DMS53 treated with DMSO at 0.1 percent for 48 hours (cell line): ENCODE results near the gene STX1B.
"Not testable (repeated sequence)": the region's sequence is repeated elsewhere in the genome, so short reads cannot be mapped to it uniquely, and the experiment has no call there.

Source experiments
- DNase-seq: peaks from one replicate; lab custom pipeline; 2025; ENCODE audit not compliant: unreplicated experiment; lab: John Stamatoyannopoulos, UW

The STX1B gene

GRCh38 chr16:30953511-30954124 lies 56.8 kb downstream of the STX1B start:
- peak; percentile 7 for DNase-seq

- DNase-seq: no peak
Measured at GRCh38 chr16:30953111-30953510, 57.3 kb downstream of the STX1B start.

- no peak for DNase-seq
Measured at GRCh38 chr16:30951750-30952149, 58.7 kb downstream of the STX1B start.

- DNase-seq: no peak
Measured at GRCh38 chr16:30951193-30951592, 59.2 kb downstream of the STX1B start.

DNA sequence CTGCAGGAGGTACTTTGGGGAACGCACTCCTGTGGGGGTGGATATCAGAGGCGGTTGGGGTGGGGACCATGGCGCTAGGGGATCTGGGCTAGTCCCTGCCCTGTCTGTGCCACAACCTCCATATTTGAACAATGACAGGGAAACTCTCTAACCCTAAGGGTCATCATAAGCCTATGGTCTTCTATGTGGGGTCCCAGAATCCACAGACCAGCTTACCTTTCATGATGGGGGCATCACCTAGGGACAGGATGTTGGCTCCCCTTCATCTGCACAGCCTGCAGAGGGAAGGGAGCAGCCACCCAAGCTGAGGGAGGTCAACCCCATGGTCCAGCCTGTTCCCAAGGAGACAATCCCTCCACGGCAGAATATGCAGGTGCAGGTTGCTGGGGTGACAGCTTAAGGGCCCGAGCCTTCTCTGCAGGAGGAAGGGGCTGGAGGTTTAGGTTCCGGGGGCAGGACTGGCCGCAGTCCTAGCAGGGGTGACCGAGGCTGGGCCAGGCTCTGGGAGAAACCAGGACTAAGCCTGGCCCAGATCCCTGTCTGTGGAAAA lies 59.8 kb downstream of the STX1B start:
- DNase-seq: no peak

DNA sequence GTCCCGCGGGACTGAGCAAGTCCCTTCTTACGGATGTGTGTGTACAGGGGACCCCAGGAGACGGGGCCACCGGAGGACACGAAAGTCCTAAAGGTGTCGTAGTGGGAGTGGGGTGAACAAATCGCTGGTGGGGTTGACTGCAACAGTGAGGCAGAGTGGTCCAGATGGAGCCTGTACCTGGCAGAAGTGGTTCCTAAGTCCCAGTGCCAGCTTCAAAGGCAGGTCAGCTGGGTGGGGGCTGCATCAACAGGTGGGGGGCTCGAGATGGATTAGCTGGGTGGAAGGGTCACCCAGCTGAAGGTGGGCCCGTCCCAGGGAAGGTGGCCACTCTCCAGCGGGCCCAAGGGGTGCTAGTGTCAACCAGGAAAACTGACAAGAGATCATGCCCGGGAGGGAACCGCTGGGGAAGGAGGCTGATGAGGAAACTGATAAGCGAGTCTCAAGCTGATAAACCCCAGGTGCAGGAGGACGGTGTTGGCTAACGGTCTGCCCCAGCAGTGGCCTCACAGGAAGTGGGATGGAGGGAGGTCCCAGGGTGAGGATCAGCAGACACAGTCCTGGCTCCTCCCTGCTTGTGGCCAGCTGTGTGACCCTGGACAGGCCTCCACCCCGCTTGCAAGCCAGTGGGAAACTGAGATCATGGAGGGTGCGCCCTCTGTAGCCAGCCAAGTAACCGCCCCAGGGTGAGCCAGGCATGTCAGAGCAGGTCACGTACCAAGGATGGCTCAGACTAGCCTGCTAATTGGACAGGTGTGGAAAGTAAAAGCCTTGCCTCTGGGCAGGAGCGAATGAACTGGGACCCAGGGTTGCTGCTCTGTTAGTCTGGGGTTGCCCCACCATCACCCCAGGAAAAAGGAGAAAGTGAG lies 60.6 kb downstream of the STX1B start:
- DNase-seq: peak; percentile 37

GRCh38 chr16:30948667-30949649 lies 61.5 kb downstream of the STX1B start, which contains the start of gene ORAI3:
ORAI3 (plus strand) TSS chr16:30949068; CDS start chr16:30949290, 222 bp downstream.
- peak; percentile 38 for DNase-seq

DNA sequence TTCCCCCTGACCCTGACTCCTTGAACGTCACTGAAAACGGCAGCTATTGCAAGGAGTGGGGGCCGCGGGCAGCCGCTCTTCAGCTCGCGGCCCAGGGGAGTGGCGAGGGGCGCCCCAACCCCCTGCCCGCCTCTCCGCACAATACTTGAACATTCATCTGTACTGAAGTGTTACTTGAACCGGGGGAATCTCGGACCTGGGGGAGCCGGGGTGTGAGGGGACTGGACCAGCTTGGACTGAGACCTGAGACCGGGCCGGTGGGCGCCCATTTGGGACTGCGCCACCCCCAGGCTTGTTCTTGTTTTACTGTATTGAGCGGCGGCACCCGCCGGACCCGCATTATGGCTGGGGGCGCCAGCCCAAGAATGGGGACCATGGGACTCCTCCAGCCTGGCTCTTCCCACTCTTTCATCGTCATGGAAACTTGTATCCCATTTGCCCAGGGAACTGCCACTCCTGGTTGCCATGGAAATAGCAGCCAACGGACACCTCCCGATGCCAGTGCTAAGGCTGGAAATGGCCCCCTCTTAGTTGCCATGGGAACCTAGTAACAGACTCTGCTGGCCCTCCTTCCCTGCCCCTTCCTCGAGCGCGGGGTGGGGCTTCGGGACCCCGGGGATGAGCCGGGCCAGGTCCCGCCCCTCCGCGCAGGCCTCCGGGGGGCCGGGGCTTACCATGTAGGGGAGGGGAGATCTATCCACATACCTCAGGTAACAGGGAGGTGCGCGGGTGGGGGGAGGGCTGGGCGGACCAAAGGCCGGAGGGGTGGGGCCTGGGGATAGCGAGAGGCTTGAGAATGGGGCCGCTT lies 62.4 kb downstream of the STX1B start:
- DNase-seq: peak; percentile 82

GRCh38 chr16:30947541-30947858 lies 62.9 kb downstream of the STX1B start:
- DNase-seq: no peak

DNA sequence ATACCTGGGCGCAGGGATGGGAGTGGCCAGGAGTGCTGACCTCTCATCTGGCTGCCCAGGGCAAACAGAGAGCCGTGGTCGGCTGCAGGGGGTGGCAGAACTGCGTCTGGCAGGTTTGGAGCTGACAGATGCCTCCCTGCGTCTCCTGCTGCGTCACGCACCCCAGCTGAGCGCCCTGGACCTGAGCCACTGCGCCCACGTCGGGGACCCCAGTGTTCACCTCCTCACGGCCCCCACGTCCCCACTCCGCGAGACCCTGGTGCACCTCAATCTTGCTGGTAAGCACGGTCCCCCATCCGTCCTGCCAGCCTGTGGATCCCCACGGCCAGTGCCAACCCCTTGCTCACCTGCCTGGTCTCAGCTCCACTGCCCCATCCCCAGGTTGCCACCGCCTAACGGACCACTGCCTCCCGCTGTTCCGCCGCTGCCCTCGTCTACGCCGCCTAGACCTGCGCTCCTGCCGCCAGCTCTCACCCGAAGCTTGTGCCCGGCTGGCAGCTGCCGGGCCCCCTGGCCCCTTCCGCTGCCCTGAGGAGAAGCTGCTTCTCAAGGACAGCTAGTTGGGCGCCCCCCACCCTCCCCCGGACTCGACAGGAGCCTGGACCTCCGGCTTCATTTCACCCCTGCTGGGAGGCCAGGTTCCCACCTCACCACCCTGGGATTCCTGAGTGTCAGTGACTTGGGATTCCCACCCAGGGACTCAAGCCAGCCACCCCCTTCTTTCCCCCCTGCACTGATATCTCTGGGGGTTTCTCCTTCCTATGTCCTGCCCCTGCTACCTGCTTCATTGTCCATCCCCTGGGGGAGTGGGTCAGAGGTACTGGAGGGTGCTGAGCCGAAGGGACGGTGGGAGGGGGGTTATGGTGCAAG lies 63.5 kb downstream of the STX1B start:
- no peak for DNase-seq

DNA sequence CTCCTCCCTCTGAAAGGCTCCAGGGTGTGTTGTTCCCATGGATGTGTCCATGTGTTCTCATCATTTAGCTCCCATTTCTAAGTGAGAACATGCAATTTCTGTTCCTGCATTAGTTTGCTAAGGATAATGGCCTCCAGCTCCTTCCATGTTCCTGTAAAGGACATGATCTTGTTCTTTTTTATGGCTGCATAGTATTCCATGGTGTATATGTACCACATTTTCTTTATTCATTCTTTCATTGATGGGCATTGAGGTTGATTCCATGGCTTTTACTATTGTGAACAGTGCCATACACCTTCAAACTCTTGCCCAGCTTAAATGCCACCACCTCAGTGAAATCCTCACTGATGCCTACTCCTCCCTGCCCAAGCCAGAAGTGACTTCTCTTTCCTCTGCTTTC lies 66.1 kb downstream of the STX1B start:
- no peak for DNase-seq

GRCh38 chr16:30942426-30942806 lies 68.0 kb downstream of the STX1B start:
- DNase-seq: peak; percentile 50

DNA sequence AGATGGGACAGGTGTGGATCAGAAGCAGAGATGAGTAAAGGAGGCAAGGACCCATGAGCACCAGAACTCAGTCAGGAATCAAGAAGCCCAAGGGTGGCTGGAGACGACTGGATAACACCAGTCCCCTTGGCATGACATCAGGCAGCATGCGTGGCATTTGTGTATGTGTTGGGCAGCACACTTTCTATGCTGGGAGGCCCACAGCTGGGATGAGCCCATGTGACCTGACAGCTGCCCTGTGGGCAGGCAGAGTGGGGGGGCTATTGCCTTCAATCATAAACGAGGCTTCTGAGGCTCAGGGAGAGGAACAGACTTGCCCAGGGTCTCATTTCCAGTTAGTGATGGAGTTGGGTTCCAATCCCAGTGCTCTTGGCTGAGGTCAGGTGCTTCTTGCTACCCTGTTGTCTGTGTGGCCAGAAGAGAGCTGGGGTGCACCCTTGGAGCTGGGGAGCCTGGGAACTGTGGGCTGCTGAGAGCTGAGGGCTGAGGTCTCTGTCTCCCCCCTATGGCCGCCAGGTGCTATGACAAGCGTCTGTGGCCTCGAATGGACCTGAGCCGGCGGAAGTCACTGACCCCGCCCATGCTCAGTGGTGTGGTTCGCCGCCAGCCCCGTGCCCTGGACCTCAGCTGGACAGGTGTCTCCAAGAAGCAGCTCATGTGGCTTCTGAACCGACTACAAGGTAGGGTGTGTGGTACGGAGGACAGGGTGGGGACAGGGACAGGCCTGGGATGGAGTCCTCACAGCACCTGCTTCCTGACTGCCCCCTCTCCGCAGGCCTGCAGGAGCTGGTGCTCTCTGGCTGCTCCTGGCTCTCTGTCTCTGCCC lies 68.6 kb downstream of the STX1B start:
- DNase-seq: peak; percentile 69

GRCh38 chr16:30939571-30939970 lies 70.9 kb downstream of the STX1B start:
- not testable (repeated sequence) for DNase-seq
